HG03095 (cell line): ENCODE measurements around the gene CUEDC1.

Source experiments
- ATAC-seq: cut with Tn5 transposase; IDR thresholded peaks from one replicate; pipeline ENCODE4 v1.9.1; 2021; ENCODE audit warnings: moderate library complexity; ENCODE audit not compliant: unreplicated experiment

The CUEDC1 gene

GRCh38 chr17:57866319-57866718, 88.9 kb downstream of the CUEDC1 start:
- ATAC-seq = no peak

DNA sequence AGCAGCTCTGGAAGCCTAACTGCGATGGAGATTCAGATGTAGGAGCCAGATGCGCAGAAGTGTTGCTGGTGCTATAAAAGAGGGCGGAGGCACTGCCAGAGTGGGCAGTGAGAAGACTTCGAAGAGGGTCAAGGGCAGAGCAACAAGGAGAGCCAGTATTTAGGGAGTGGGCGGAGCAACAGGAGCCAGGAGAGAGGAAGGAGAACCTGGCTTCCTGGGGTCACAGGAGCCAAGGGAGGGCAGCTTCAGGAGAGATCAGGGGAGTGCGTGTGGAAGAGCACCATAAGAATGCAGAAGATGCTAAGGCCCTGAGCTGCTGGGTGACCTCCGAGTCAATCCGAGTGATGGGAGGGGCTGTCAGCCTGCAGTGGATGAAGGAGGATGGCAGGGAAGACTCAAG, 90.9 kb downstream of the CUEDC1 start:
- ATAC-seq = no peak

- no peak for ATAC-seq
Observed at GRCh38 chr17:57862694-57863667, 92.2 kb downstream of the CUEDC1 start.

DNA sequence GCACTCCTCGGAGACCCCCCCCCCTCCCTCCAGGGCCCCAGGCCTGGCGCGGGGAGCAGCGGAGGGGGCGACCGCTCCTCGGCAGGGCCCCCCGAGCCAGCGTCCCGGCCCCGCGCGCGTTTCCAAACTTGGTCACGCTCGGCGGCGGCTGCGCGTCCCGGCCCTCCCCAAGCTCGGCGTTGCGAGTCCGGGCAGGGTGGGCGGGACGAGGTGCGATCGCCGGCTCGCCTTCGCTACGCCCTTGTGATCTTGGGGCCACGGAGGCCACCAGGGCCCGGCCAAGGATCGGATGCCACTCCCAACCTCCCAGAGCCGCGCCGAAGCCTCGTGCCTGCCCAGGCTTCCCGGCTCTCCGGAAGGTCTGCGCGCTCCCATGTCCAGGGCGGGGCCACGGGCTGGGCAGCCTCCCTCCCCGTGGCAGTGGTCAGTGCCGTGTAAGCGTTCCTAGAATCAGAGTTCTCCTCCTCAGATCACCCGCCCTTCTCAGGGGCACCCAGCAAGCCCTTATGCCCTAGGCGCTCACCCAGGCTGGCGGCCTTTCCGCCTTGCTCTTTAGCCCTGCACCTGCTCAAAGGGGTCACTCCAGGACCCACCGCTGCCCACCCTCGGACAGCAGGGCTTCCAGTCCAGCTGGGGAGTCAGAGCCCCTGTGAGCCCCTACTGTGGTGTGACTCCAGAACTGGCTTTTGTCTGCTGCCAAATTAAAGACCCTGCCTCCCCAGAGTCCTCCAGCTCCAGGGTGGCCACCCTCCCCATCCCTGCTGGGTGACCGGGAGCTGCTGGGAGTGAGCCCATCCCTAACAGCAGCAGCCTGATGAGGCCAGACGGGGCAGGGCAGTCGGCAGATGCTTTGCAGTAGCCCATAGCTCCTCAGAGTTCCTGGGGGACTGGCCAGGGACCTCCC, 93.2 kb downstream of the CUEDC1 start:
- no peak for ATAC-seq

DNA sequence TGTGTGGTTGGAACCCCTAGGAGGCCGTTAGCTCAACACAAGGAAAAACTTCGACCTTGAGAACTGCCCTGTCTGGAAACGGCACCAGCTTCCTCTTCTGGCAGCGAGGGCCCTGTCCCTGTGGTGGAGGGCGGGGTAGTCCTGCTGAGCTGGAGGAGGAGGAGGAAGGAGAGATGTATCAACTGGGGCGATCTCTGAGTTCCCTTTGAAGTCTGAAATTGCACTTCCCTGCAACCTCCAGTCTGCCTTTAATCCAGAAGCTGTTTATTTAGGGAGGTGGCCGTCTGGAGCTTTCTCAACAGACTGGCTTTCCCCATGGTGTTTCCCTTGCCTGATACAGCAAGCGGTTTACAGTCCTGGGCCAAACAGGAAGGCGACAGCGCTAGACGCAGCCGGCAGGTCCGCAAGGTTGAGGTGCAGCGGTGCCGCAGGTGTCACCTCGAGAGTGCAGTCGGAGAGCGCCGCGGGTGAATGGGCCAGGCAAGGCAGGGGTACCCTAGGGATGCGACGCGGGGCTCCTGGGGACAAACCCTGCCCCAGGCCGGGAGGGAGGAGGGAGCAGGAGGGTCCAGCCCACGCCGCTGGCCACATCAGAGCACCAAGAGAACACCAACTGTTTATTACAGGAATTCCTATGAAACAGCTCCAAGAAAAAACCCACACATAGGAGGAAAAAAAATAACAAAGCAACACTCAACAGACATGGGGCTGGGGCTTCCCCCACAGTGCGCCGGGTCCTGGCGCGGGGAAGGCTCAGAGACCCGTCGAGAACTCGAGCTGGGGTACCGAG, 94.0 kb downstream of the CUEDC1 start:
- no peak for ATAC-seq

GRCh38 chr17:57860414-57860999, 94.7 kb downstream of the CUEDC1 start:
- ATAC-seq = no peak

- no peak for ATAC-seq
Observed at GRCh38 chr17:57859601-57860413, 95.4 kb downstream of the CUEDC1 start.

DNA sequence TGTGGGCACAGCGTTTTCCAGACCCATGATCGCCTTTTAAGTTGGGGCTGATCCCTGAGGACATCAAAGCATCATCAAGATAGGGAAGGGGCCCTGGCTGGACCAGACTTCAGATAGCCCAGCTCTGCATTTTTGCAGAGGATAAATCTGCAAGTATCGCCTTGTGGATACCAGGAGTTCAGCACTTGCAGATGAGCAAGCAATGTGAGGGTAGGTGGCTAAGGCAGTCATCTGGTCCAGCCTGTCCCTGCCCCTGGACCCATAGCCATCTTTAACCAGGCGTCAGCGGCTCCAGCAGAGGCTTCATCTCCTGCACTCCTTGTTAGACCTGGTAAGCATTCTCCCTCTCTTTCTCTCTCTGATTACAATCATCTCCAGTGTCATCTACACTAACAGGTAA, 96.4 kb downstream of the CUEDC1 start:
- ATAC-seq = no peak

GRCh38 chr17:57856792-57857620, 98.2 kb downstream of the CUEDC1 start:
- no peak for ATAC-seq

- ATAC-seq = no peak
Observed at GRCh38 chr17:57855391-57856035, 99.7 kb downstream of the CUEDC1 start.

- ATAC-seq = no peak
Observed at GRCh38 chr17:57853695-57854094, 101.5 kb downstream of the CUEDC1 start.

- ATAC-seq = no peak
Observed at GRCh38 chr17:57852955-57853328, 102.3 kb downstream of the CUEDC1 start.

GRCh38 chr17:57852092-57852954, 102.9 kb downstream of the CUEDC1 start:
- no peak for ATAC-seq

- peak; percentile 88 for ATAC-seq
Observed at GRCh38 chr17:57849874-57850754, 105.1 kb downstream of the CUEDC1 start, which contains the start of gene MRPS23. Gene MRPS23 (minus strand): TSS chr17:57850044. CDS start chr17:57850010, 34 bp downstream.

- no peak for ATAC-seq
Observed at GRCh38 chr17:57849163-57849873, 105.9 kb downstream of the CUEDC1 start.
